Activated CD4-positive, alpha-beta T cell treated with anti-CD3 and anti-CD28 coated beads, Interleukin-2, amount 50 U/mL, for 24 hours (primary cell): ENCODE data around the gene CACYBP.
"Not testable (repeated sequence)": the region's sequence is repeated elsewhere in the genome, so short reads cannot be mapped to it uniquely, and the experiment has no call there.

Source experiments
- DNase-seq, 2 donors: peaks; one replicate each; pipeline ENCODE4 v3.0.0-alpha.2; 2020; ENCODE audit warnings: low read depth in 1 of 2, low spot score in 1 of 2

Gene CACYBP

DNA sequence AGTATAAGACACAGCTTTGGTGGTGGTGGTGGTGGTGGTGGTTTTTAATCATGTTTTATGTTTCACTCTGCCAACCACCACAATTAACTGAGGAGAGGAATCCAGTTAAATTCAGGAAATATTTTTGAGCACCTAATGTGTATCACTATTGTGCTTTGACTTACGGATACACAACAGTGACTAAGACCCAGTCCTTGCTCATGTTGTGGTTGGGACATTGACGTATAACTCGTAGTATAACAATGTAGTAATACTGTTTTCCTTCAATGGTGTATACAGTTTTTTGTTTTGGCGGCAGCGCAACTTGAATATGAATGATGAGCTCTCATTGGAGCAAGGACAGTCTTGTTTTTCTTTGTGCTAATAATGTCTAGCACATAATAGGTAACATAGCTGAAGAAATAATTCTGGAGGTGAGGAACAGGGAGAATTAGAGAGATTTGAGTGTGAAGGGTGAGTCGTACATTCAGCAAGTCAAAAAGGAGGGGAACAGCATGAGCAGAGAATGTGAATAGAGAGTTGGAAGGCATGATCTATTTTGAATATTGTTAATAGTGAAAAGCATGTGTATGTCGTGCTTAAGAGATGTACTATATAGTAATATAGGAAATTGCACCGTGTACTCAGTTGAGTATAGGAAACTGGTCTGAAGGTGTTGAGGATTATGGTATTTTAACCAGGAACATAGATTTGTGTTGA lies 5.5 kb downstream of the CACYBP start:
- DNase-seq, result no peak

DNA sequence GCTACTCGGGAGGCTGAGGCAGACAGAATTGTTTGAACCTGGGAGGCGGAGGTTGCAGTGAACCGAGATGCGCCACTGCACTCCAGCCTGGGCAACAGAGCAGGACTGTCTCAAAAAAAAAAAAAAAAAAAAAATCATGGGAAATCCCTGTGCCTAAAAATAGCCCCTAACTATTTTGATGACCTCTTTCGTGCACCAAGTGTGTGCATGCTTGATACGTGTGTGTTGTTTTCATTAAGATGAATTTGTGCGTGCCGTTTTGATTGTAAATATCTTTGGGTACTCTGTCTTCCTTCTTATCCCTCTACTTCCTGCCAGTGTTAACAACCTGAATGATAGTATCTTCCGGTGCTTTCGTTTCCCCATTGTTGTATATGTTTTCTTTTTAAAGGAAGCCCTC lies 9.8 kb downstream of the CACYBP start:
- no peak for DNase-seq

- DNase-seq, result no peak
Measured at GRCh38 chr1:175013445-175013844, 13.7 kb downstream of the CACYBP start.

DNA sequence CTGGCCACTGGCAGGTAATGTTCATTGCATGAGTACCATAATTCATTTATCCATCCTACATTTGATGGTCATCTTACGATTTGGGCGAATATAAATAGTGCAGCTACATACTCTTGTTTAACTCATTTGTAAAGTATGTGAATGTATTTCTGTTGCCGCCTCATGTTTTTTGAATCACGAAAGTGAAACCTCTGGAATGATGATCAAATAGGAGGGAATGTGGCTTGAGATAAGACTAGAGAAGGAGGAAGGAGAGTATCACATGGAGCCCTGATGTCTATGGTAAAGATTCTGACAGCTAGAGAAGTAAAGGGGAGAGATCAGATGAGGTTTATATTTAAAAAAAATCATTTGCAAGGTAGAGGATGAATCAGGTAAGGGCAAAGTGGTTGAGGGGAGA lies 15.5 kb downstream of the CACYBP start:
- no peak for DNase-seq

DNA sequence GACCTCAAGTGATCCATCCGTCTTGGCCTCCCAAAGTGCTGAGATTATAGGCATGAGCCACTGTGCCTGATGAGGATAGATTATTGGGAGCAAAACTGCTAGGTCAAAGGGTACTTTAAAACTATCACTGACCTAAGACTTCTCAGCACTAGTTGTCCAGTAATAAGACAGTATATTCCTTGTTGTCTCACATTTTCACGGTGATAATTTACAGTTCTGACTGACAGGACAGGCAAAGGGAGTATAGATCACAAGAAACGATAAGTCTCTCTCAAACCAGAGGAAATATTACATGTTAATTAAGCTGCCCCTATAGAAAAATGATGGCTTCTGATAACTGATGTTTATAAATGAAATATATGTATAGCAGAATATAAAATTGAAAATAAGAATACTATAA lies 19.8 kb downstream of the CACYBP start:
- DNase-seq, result no peak

GRCh38 chr1:175023043-175023921 lies 23.5 kb downstream of the CACYBP start, which contains the start of gene MRPS14:
Gene MRPS14, minus strand, starts transcription at chr1:175023425. Its CDS starts 17 bp downstream, at chr1:175023408.
- peak; percentile 96 to 97 for DNase-seq

DNA sequence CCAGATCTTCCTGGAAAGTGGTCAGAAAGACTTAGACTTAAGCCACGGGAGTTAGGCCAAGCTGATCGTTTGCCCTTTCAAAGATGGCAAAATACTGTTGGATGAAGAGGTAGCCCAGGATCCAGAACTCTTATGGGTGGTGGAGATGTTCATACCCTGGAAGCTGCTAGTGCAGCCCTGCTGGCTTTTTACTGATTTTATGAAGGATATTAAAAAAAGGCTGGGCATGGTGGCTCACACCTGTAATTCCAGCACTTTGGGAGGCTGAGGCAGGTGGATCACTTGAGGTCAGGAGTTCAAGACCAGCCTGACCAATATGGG lies 24.1 kb downstream of the CACYBP start:
- DNase-seq, result not testable (repeated sequence)

- DNase-seq, result no peak
Measured at GRCh38 chr1:175024773-175025172, 25.0 kb downstream of the CACYBP start.

DNA sequence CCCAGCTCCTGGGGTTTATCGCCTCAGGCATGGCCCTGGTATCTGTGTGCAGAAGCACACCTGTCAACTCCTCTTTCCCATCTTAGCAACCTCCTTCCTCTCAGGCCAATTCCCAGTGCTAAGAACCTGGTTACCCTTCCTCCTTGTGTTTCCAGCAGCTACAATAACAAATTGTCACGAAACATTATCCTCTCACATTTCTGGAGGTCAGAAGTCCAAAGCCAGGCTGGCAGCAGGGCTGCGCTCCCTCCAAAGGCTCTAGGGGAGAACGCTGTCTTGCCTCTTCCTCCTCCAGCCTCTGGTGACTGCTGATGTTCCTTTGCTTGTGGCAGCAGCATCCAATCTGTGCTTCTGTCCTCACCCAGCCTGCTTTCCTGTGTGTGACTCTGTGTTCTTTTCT lies 34.2 kb downstream of the CACYBP start:
- DNase-seq, result no peak

- no peak for DNase-seq
Measured at GRCh38 chr1:175034775-175035174, 35.0 kb downstream of the CACYBP start.

- DNase-seq, result no peak
Measured at GRCh38 chr1:175035865-175036264, 36.1 kb downstream of the CACYBP start.

DNA sequence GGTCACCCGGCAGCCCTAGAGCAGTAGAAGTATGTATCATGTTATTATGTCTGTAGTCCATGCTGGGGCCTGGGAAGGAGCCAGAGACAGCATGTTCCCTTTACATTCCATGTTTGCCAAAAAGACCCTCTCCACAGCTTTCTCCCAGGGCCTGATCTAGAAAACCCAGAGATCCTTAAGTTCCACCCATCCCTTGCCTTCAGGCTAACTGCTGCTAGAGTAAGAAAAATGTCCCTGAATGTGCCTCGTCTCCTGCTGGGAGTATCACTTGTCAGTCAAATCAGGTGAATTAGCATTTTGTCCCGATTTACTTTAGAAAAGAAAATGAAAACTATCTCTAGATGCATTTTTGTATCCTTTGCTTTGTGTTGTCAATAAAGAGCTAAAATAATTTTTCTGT lies 36.7 kb downstream of the CACYBP start:
- no peak for DNase-seq

DNA sequence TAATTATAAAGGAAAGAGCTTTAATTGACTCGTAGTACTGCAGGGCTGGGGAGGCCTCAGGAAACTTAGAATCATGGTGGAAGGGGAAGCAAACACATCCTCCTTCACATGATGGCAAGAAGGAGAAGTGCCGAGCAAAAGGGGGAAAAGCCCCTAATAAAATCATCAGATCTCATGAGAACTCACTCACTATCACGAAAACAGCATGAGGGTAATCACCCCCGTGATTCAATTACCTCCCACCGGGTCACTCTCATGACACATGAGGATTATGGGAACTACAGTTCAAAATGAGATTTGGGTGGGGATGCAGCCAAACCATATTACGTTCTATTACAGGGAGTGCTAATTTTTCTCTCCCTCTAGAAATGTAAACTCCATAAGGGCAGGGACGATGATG lies 37.7 kb downstream of the CACYBP start:
- DNase-seq, result no peak

- no peak for DNase-seq
Measured at GRCh38 chr1:175040324-175040879, 40.7 kb downstream of the CACYBP start.

GRCh38 chr1:175042650-175043049 lies 42.9 kb downstream of the CACYBP start:
- no peak for DNase-seq

DNA sequence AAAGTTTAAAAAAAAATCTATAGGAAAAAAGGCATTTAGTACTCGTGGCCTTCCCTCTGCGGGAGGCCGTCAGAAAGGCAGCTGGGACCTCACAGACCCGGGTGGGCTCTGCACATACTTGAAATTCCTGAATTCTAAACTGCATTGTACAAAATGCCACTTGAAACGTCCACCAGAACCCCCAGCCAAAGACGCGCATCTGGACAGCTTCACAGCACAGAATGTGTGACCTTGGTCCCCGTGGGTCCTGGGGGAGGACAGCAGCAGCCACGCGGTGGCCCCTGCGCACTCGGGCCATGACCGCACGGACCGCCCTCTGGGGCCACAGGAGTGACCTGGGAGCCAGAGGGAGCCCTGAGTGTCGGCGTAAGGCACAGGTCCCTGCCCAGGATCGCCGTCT lies 44.1 kb downstream of the CACYBP start:
- no peak for DNase-seq

DNA sequence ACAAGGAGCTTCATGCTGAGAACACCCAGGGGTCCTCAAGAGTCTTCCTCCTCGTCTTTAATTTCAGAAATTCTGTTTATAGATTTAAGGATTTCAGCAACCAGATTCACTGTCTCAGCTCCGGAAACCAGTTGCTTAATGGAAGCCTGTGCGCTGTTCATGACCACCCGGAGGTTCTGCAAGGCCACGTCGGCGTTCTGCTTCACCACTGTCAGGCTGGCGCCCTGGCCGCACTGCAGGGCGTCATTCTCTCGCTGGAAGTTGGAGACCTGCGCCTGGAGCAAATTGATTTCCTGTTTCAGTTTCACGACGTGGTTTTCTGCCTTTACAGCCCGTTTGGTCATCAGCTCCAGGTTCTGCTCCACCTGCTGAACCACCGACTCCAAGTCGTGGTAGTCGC lies 44.8 kb downstream of the CACYBP start:
- not testable (repeated sequence) for DNase-seq

GRCh38 chr1:175045097-175045496 lies 45.4 kb downstream of the CACYBP start:
- no peak for DNase-seq

- no peak for DNase-seq
Measured at GRCh38 chr1:175045519-175045918, 45.8 kb downstream of the CACYBP start.

- DNase-seq, result no peak
Measured at GRCh38 chr1:175050992-175051391, 51.2 kb downstream of the CACYBP start.

GRCh38 chr1:175054736-175055135 lies 55.0 kb downstream of the CACYBP start:
- no peak for DNase-seq
